Kidney glomerular epithelial cell (primary cell): ENCODE results near the gene AP2A2.
"Not testable (repeated sequence)": the region's sequence is repeated elsewhere in the genome, so short reads cannot be mapped to it uniquely, and the experiment has no call there.

Experiments used
- DNase-seq: peaks from one replicate; lab custom pipeline; 2025; lab: John Stamatoyannopoulos, UW

Gene AP2A2

GRCh38 chr11:1015826-1016545 is 90.3 kb downstream of the AP2A2 start:
- no peak for DNase-seq

- DNase-seq: not testable (repeated sequence)
Measured at GRCh38 chr11:1016610-1017126, 91.0 kb downstream of the AP2A2 start.

GRCh38 chr11:1017269-1018005 is 91.8 kb downstream of the AP2A2 start:
- no peak for DNase-seq

GRCh38 chr11:1018091-1018490 is 92.4 kb downstream of the AP2A2 start:
- no peak for DNase-seq

GRCh38 chr11:1019321-1019910 is 93.7 kb downstream of the AP2A2 start:
- no peak for DNase-seq

- DNase-seq: no peak
Measured at GRCh38 chr11:1020211-1020905, 94.7 kb downstream of the AP2A2 start.

GRCh38 chr11:1022411-1022810 is 96.7 kb downstream of the AP2A2 start:
- DNase-seq: no peak

- DNase-seq: no peak
Measured at GRCh38 chr11:1022908-1023810, 97.5 kb downstream of the AP2A2 start.

GRCh38 chr11:1023811-1024596 is 98.3 kb downstream of the AP2A2 start:
- no peak for DNase-seq

- DNase-seq: no peak
Measured at GRCh38 chr11:1024597-1025409, 99.1 kb downstream of the AP2A2 start.

- no peak for DNase-seq
Measured at GRCh38 chr11:1025410-1026162, 99.9 kb downstream of the AP2A2 start.

- DNase-seq: no peak
Measured at GRCh38 chr11:1026163-1026450, 100.4 kb downstream of the AP2A2 start.

- DNase-seq: no peak
Measured at GRCh38 chr11:1026641-1027482, 101.2 kb downstream of the AP2A2 start.

GRCh38 chr11:1027483-1028290 is 102.0 kb downstream of the AP2A2 start:
- DNase-seq: no peak

GRCh38 chr11:1028291-1028540 is 102.5 kb downstream of the AP2A2 start:
- DNase-seq: no peak

GRCh38 chr11:1028616-1029015 is 102.9 kb downstream of the AP2A2 start:
- DNase-seq: no peak

- no peak for DNase-seq
Measured at GRCh38 chr11:1029051-1029450, 103.4 kb downstream of the AP2A2 start.

GRCh38 chr11:1029654-1030053 is 104.0 kb downstream of the AP2A2 start:
- DNase-seq: no peak
